ENCODE results near the gene SOX6. TPM values are rescaled to one million over a fixed set of nuclear protein-coding genes. Genes with fewer than 3 reads are reported as not detected.
"Not testable (repeated sequence)": the region's sequence is repeated elsewhere in the genome, so short reads cannot be mapped to it uniquely, and the experiment has no call there.

Gene SOX6
- total RNA-seq, 1 experiment from 2014 or later = not detected

GRCh38 chr11:16149476-16149875 is 206.9 kb downstream of the SOX6 start:
- no peak for DNase-seq (ENCODE audit: low spot score)

GRCh38 chr11:16148301-16148931 is 207.9 kb downstream of the SOX6 start:
- no peak for DNase-seq (ENCODE audit: low spot score)

- DNase-seq (ENCODE audit: low spot score) = not testable (repeated sequence)
Measured at GRCh38 chr11:16146980-16147379, 209.4 kb downstream of the SOX6 start.

GRCh38 chr11:16141614-16142013 is 214.7 kb downstream of the SOX6 start:
- not testable (repeated sequence) for DNase-seq (ENCODE audit: low spot score)

- DNase-seq (ENCODE audit: low spot score) = not testable (repeated sequence)
Measured at GRCh38 chr11:16141162-16141561, 215.2 kb downstream of the SOX6 start.

- DNase-seq (ENCODE audit: low spot score) = no peak
Measured at GRCh38 chr11:16136792-16137390, 219.5 kb downstream of the SOX6 start.

- DNase-seq (ENCODE audit: low spot score) = no peak
Measured at GRCh38 chr11:16133867-16134266, 222.5 kb downstream of the SOX6 start.

GRCh38 chr11:16127732-16128131 is 228.6 kb downstream of the SOX6 start:
- no peak for DNase-seq (ENCODE audit: low spot score)

GRCh38 chr11:16126362-16126761 is 230.0 kb downstream of the SOX6 start:
- DNase-seq (ENCODE audit: low spot score) = no peak

- DNase-seq (ENCODE audit: low spot score) = no peak
Measured at GRCh38 chr11:16125796-16126195, 230.6 kb downstream of the SOX6 start.

GRCh38 chr11:16124390-16124789 is 232.0 kb downstream of the SOX6 start:
- DNase-seq (ENCODE audit: low spot score) = no peak

- no peak for DNase-seq (ENCODE audit: low spot score)
Measured at GRCh38 chr11:16121853-16122252, 234.5 kb downstream of the SOX6 start.

GRCh38 chr11:16120008-16120407 is 236.3 kb downstream of the SOX6 start:
- no peak for DNase-seq (ENCODE audit: low spot score)

- DNase-seq (ENCODE audit: low spot score) = no peak
Measured at GRCh38 chr11:16117989-16118756, 238.2 kb downstream of the SOX6 start.

GRCh38 chr11:16114978-16115871 is 241.1 kb downstream of the SOX6 start:
- DNase-seq (ENCODE audit: low spot score) = no peak

- DNase-seq (ENCODE audit: low spot score) = no peak
Measured at GRCh38 chr11:16114431-16114830, 241.9 kb downstream of the SOX6 start.

- no peak for DNase-seq (ENCODE audit: low spot score)
Measured at GRCh38 chr11:16111690-16112089, 244.7 kb downstream of the SOX6 start.

GRCh38 chr11:16110886-16111285 is 245.5 kb downstream of the SOX6 start:
- no peak for DNase-seq (ENCODE audit: low spot score)

GRCh38 chr11:16099343-16099900 is 256.9 kb downstream of the SOX6 start:
- no peak for DNase-seq (ENCODE audit: low spot score)

GRCh38 chr11:16098526-16099205 is 257.7 kb downstream of the SOX6 start:
- DNase-seq (ENCODE audit: low spot score) = no peak

GRCh38 chr11:16097543-16097942 is 258.8 kb downstream of the SOX6 start:
- no peak for DNase-seq (ENCODE audit: low spot score)

Data from A172 (cell line).